Hematopoietic multipotent progenitor cell (in vitro differentiated cells): ENCODE results near the gene S100A10. TPM values are rescaled to one million over a fixed set of nuclear protein-coding genes. Genes with fewer than 3 reads are reported as not detected.

Experiments used
- DNase-seq, 3 donors: peaks; one replicate each; pipeline ENCODE4 v3.0.0-alpha.2; 2011 to 2015; ENCODE audit warnings: low read depth in 2 of 3, low spot score in 2 of 3
- total RNA-seq: library from RNA; depleted of rRNA; stranded (reverse); fragments of >200 nt; gene quantifications from one replicate; pipeline ENCODE4 v1.2.3, GENCODE V29; 2012

S100A10 gene
- total RNA-seq, 1 donor = 12.1 TPM

- DNase-seq = no peak
Measured at GRCh38 chr1:151940541-151940940, 53.1 kb downstream of the S100A10 start.

- DNase-seq = no peak
Measured at GRCh38 chr1:151939779-151940178, 53.9 kb downstream of the S100A10 start.

- no peak for DNase-seq
Measured at GRCh38 chr1:151939141-151939540, 54.5 kb downstream of the S100A10 start.

- no peak for DNase-seq
Measured at GRCh38 chr1:151936653-151937052, 57.0 kb downstream of the S100A10 start.

- DNase-seq = no peak
Measured at GRCh38 chr1:151935894-151936602, 57.6 kb downstream of the S100A10 start.

GRCh38 chr1:151935154-151935553 is 58.5 kb downstream of the S100A10 start:
- DNase-seq = no peak

- DNase-seq = peak; percentile 45 to 79 (median 60)
Measured at GRCh38 chr1:151934048-151934493, 59.6 kb downstream of the S100A10 start.

Other genes with a start within 250 kb of the S100A10 start
- gene MRPL9, start 230.4 kb downstream of the S100A10 start, total RNA-seq = 70.6 TPM
- gene TDRKH, start 203.4 kb downstream of the S100A10 start, total RNA-seq = 3.5 TPM
- under 0.01 TPM for gene LINGO4, start 188.4 kb downstream of the S100A10 start, total RNA-seq
- gene RORC, start 162.1 kb downstream of the S100A10 start, total RNA-seq = 0.54 TPM
- gene C2CD4D, start 154.0 kb downstream of the S100A10 start, total RNA-seq = not detected
- not detected for gene THEM5, start 140.1 kb downstream of the S100A10 start, total RNA-seq
- gene THEM4, start 84.3 kb downstream of the S100A10 start, total RNA-seq = 18.3 TPM
- gene S100A11, start 43.1 kb upstream of the S100A10 start, total RNA-seq = 34.7 TPM
- gene TCHHL1, start 95.2 kb upstream of the S100A10 start, total RNA-seq = not detected
- gene TCHH, start 121.6 kb upstream of the S100A10 start, total RNA-seq = under 0.01 TPM
- gene RPTN, start 165.4 kb upstream of the S100A10 start, total RNA-seq = not detected
- gene HRNR, start 230.3 kb upstream of the S100A10 start, total RNA-seq = under 0.01 TPM